ENCODE measurements around the gene SORBS2. TPM values are rescaled to one million over a fixed set of nuclear protein-coding genes. Genes with fewer than 3 reads are reported as not detected.
A peak's percentile ranks its signal among the peaks of the same experiment; 100 is the strongest.

The SORBS2 gene
- total and polyA plus RNA-seq, 2 of the 4 experiments (the other 2 are of a cell fraction), result 0.18 TPM; not detected in 1

- H3K56ac ChIP-seq (ENCODE audit: extremely low read depth, insufficient read depth, low read length), result peak overlapping the region; percentile 14; the same call in 1 of the 2 replicates
- no peaks in the 10 kb centered on the region for H3K79me1 ChIP-seq (ENCODE audit: low read depth in 1 of 2, low read length in 2 of 2)
- peak overlapping the region; percentile 82 for H2AFZ ChIP-seq (replicated peaks; ENCODE audit: low read length, poor library complexity)
- H3K4ac ChIP-seq (ENCODE audit: low read depth, low read length), result peak overlapping the region; percentile 63
- H3K27ac ChIP-seq (ENCODE audit: insufficient read depth, low read length), result peak overlapping the region; percentile 77; the same call in 1 of the 2 replicates
- peak overlapping the region; percentile 1; the same call in 1 of the 2 replicates for H3K9ac ChIP-seq (ENCODE audit: low read depth, low read length)
- H2AK9ac ChIP-seq (replicated peaks; ENCODE audit: low read depth, low read length, poor library complexity), result no peak overlapping the region
- H3K23ac ChIP-seq (ENCODE audit: low read depth, low read length), result peak overlapping the region; percentile 59
- peak overlapping the region; percentile 26 for H2BK5ac ChIP-seq (ENCODE audit: low read depth, low read length, poor library complexity, severe bottlenecking)
- peak; percentile 30; the same call in 1 of the 2 replicates for TF ChIP-seq CEBPB (IDR thresholded peaks at IDR 0.05; ENCODE audit: low read depth, low read length)
- TF ChIP-seq, protein P1, sequence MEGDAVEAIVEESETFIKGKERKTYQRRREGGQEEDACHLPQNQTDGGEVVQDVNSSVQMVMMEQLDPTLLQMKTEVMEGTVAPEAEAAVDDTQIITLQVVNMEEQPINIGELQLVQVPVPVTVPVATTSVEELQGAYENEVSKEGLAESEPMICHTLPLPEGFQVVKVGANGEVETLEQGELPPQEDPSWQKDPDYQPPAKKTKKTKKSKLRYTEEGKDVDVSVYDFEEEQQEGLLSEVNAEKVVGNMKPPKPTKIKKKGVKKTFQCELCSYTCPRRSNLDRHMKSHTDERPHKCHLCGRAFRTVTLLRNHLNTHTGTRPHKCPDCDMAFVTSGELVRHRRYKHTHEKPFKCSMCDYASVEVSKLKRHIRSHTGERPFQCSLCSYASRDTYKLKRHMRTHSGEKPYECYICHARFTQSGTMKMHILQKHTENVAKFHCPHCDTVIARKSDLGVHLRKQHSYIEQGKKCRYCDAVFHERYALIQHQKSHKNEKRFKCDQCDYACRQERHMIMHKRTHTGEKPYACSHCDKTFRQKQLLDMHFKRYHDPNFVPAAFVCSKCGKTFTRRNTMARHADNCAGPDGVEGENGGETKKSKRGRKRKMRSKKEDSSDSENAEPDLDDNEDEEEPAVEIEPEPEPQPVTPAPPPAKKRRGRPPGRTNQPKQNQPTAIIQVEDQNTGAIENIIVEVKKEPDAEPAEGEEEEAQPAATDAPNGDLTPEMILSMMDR (conservative IDR thresholded peaks at IDR 0.05; ENCODE audit: low read depth, low read length), result no peak
- TF ChIP-seq, protein P2, sequence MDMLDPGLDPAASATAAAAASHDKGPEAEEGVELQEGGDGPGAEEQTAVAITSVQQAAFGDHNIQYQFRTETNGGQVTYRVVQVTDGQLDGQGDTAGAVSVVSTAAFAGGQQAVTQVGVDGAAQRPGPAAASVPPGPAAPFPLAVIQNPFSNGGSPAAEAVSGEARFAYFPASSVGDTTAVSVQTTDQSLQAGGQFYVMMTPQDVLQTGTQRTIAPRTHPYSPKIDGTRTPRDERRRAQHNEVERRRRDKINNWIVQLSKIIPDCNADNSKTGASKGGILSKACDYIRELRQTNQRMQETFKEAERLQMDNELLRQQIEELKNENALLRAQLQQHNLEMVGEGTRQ (IDR thresholded peaks at IDR 0.05; ENCODE audit: low read depth, low read length), result peak; percentile 41; the same call in 1 of the 2 replicates
- peak; percentile 89 for TF ChIP-seq BHLHE40 (IDR thresholded peaks at IDR 0.05; ENCODE audit: low read depth, low read length)
- in situ Hi-C loops (cut with MboI; ENCODE audit: low sequenced_read_pairs) (no loop called here), dilution Hi-C loops (cut with HindIII; ENCODE audit: low sequenced_read_pairs, unreplicated experiment) (no loop called here), intact Hi-C loops (cut with micrococcal nuclease) (no loop called here)
- peak overlapping the region; percentile 85 for H3K4me2 ChIP-seq (ENCODE audit: low read depth, low read length)
- H4K5ac ChIP-seq (ENCODE audit: low read depth, low read length), result peak overlapping the region; percentile 54
- peak overlapping the region; percentile 74; the same call in 1 of the 3 replicates for H2BK15ac ChIP-seq (ENCODE audit: low read depth, low read length)
- DNase-seq (peak; percentile 90), ATAC-seq (ENCODE audit: low read depth) (peak; percentile 60)
- H4K8ac ChIP-seq (ENCODE audit: low read depth in 2 of 2, low read length in 2 of 2), result peak overlapping the region; percentile 32 to 54; a peak in 2 of 4 replicates
- peak overlapping the region; percentile 71 for H2BK120ac ChIP-seq (ENCODE audit: low read depth, low read length)
- no peak overlapping the region; the same call in 1 of the 2 replicates for H2AK5ac ChIP-seq (ENCODE audit: low read depth, low read length)
- ChIA-PET CTCF (no interaction called here), POLR2A (ENCODE audit: unreplicated experiment) (no interaction called here)
- H3K14ac ChIP-seq (replicated peaks; ENCODE audit: low read depth, low read length), result peak overlapping the region; percentile 16
- peaks cover 10% of the 10 kb centered on the region for H3K4me1 ChIP-seq (ENCODE audit: control insufficient read depth, insufficient read depth, low read length)
- WGBS, 2 experiments (ENCODE audit: extremely low coverage in 2 of 2, insufficient read length in 1 of 2), result 23% methylated on average over 7 of the region's 21 CpGs; no CpG with 5 or more reads in 1 of the 2 experiments
- no peaks in the 10 kb centered on the region for H3K36me3 ChIP-seq (ENCODE audit: control insufficient read depth, insufficient read depth, low read length)
- peaks cover 4% of the 10 kb centered on the region for H3K9me1 ChIP-seq (ENCODE audit: insufficient read depth, low read length)
- H3K9me3 ChIP-seq (ENCODE audit: control insufficient read depth, insufficient read depth, low read length), result no peaks in the 10 kb centered on the region
- H3K4me3 ChIP-seq (ENCODE audit: insufficient read depth, low read depth, low read length), result no peak overlapping the region
- no peaks in the 10 kb centered on the region for H3K27me3 ChIP-seq (ENCODE audit: control insufficient read depth, insufficient read depth, low read length)
- BruUV-seq (replicated peaks), result no TSS peak
- peak overlapping the region; percentile 27 for H4K91ac ChIP-seq (ENCODE audit: insufficient read depth, low read depth, low read length)
- peak overlapping the region; percentile 64 for H2BK20ac ChIP-seq (ENCODE audit: low read depth, low read length)
- no peaks in the 10 kb centered on the region for H4K20me1 ChIP-seq (ENCODE audit: insufficient read depth, low read length)
- H3K18ac ChIP-seq (ENCODE audit: low read depth, low read length), result peak overlapping the region; percentile 78
Observed at GRCh38 chr4:185567381-185568376, 244.3 kb downstream of the SORBS2 start.

Measured in IMR-90 (cell line).